GM18508 (cell line): ENCODE results near the gene B4GALT6.
A peak's percentile ranks its signal among the peaks of the same experiment; 100 is the strongest.

Experiments
- ATAC-seq: cut with Tn5 transposase; IDR thresholded peaks from one replicate; pipeline ENCODE4 v1.9.1; 2021; ENCODE audit warnings: moderate number of reproducible peaks; ENCODE audit not compliant: insufficient read depth, unreplicated experiment

Gene B4GALT6

GRCh38 chr18:31661965-31662364 is 22.4 kb downstream of the B4GALT6 start:
- no peak for ATAC-seq

DNA sequence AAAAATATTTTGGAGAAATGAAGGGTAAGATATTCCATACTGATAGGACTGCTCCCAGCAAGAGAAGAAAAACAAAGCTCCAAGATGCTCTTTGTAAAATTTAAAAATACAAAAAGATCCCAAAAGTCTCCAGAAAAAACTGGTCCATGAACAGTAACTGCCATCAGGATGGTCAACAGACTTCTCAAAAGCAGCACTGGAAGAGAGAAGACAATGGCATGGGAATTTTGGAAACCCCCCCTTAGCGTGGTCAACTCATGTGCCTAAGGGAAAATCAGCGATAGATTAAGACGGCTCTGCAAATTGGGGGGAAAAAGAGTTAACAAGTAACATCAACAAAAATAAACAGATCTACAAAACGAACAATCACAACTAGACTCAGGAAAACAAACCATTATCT is 23.6 kb downstream of the B4GALT6 start:
- ATAC-seq, result no peak

DNA sequence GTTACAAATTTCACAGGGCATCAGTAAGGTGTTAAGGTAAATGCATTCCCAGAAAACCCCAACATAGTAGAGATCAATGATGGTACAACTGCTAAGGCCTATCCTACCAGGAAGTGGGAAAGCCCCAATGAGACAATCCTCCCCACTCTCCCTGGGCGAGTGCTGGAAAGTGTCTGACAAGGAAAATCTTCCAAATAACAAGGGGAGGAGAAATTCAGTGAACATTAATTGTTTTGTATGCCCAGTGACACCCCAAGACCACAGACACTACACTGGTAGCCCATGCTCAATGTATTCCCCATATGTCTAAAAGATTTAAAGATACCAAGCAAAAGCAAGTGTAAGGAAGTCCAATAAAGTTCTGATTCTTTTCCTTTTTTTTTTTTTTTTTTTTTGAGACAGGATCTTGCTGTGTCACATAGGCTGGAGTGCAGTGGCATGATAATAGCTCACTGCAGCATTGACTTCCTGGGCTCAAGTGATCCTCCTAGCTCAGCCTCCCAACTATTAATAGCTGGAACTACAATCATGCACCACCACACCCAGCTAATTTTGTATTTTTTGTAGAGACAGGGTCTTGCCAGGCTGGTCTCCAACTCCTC is 24.7 kb downstream of the B4GALT6 start:
- no peak for ATAC-seq

DNA sequence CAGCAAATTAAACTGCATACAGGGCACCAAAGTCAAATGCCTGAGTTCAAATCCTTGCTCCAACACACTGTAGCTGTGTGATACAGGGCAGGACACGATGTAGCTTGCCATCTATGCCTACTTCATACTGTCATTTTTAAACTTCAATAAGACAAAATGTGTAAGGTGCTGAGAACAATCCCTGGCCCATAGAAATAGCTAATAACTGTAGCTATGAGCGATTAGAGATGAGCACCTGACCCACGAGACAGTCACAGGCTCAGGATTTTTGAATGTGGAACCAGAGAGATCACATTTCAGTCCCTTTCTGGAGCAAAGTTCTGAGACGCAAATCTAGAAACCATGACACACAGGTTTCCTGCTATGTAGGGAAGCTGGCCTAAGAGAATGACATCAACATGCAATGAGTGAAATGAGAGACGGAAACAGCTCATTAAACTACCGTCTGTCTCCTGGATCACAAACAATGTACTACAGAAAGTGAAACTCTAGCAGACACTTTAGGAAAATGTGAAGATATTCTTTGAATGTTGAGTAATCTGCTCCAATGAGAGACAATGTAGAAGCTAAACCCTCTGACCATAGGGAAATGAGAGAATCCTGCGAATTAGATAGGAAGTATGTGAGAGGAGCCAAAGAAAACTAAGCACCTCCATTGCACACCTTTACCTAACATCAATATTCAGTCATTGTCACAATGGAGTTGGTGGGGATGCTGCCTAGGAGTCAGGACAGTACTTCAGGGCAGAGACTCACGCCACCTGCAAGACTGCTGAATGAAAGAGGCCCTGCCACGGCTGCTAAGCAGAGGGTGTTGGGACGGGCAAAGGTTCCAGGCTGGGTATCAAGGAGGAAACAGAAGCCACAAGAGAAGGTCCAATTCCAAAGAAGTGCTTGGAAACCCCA is 25.5 kb downstream of the B4GALT6 start:
- ATAC-seq, result peak; percentile 52

DNA sequence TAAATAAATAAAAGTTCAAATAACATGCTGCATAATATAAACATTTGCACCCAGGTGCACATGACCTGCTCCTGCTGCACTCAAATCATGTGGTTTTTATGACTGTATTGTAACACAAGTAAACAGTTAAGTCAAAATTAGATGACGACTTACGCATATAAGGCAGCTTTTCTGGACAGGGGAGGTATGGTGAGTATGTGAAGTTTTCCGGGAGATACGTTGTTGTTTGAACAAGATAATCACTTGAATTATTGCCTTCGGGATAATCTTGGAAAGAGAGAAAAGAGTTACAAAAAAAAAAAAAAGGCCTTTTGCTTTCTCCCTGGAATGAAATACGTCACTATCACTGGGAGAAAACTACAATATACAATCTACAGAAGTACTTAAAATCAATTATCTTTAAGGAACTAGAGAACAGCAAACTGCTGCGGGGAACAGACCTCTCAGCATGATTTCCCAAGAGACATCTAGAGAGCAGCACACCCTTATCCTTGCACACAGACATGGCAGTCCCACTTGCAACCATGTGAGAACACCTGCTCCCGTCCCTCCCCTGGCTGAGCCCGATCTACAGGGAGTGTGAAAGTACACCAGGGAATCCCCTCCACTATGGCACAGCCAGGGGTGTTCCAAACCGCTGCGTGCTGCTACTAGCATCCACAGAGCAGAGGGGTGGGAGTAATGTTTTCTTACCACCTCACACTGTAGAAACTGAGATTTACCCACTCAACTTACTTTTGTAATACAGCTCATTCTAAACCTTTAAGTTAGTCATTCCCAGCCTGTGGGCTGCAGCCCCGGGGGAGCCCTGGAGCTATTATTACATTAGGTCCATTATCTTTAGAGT is 26.3 kb downstream of the B4GALT6 start:
- peak; percentile 73 for ATAC-seq

DNA sequence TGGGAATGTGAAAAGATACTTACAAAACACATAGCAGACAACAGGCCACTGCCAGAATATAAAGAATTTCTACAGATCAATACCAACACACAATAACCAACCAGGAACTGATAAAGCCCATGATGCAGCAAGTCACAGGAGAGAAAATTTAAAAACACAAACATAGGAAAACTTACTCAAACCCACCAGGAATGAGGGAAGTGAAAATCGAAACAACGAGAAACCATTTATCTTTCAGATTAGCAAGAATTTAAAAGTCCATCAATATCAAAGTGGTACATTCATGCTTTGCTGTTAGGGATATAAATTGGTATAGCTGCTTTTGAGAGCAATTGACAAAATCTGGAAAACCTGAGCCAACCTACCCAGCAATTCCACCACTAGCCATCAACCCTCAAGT is 27.6 kb downstream of the B4GALT6 start:
- no peak for ATAC-seq

- no peak for ATAC-seq
These were observed 29.0 kb downstream of the B4GALT6 start for GRCh38 chr18:31655354-31655753.

GRCh38 chr18:31652877-31653276 is 31.5 kb downstream of the B4GALT6 start:
- ATAC-seq, result no peak

DNA sequence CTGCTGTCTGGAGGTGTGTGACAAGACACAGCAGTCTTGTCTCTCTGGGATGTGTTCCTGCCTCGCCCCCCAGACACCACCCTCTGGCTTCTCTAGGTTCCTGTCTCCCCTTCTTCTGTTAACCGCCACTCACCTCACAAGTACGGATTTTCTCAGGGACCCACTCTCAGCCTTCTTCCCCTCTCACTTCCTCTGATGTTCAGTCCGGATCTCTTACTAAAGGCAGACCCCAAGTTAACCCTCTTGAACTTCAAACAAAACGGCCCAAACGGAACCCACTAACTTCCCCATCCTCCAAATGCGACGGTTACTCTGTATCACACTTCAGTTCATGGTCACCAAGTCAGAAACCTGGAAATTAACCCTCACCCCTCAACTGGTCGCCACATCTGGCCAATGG is 32.0 kb downstream of the B4GALT6 start:
- no peak for ATAC-seq

DNA sequence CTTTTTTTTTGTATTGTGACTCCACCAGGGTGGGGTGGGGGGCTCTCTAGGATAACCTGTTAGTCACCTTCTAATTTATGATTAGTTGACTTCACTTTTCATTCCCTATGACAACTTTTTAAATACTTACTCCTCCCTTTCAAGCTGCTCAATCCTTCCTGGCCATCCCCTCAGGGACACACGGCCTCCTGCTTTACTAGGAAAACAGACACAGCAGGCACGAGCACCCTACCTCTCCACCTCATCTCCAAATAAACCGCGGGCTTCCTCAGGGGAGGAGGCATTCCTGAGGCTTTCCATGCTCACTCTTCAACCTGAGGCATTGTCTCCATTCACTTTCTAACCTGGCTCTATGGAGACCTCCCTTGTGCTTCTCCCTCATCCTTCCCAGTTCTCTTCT is 33.0 kb downstream of the B4GALT6 start:
- ATAC-seq, result no peak

DNA sequence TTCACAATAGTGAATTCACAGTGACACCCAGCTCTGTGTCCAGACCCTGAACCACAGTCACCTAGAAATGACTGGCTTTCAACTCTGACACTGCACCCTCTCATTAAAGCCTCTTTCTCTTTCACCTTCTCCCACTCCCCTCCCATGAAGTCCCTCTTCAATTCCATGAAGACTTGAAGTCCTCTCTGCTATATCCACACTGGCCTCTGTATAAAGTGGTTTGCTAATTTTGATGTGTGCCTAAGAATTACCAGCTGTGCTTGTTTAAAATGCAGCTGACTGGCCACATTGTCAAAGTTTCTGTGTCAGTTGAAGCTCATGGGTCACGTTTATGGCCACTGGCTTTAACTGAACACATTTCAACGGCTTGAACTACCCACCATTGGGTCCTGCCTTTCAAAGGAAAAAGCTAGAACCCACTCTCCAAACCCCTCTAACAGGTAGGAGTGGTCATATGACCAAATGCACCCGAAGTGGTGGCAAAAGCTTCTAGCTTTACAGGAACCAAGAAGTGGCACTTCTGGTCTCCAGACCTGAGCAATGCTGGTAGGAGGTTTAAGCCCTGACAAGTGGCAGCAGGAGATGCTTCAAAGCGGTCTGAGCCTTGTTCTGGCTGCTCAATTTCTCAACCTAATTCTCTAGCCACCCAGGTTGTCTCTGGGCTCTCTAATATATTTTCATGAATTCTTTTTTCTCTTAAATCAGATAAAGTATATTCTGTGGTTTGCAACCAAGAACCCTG is 34.2 kb downstream of the B4GALT6 start:
- peak; percentile 35 for ATAC-seq

- ATAC-seq, result no peak
These were observed 34.9 kb downstream of the B4GALT6 start for GRCh38 chr18:31649449-31649848.

DNA sequence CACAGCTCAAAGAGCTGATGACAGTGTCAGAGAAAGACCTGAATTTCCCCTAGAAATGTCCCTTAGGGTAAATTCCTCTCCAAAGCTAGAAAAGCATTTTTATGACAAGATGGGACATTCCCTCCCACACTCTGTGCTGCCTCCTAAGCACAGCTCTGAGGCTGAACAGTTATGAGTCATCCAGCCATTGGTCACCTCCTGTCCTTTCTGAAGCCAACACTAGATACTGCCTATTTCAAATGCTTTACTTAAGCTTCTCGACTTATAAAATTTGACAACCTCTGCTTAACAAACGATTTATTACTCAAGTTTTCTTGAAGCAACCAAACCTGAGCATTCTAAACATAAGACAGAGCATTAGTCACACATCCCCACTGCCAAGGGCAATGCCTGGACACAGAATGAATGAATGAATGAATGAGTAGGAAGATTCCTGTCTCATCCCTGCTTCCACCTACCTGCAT is 35.4 kb downstream of the B4GALT6 start:
- ATAC-seq, result peak; percentile 67

GRCh38 chr18:31648458-31648857 is 35.9 kb downstream of the B4GALT6 start:
- ATAC-seq, result no peak

GRCh38 chr18:31647127-31647753 is 37.1 kb downstream of the B4GALT6 start:
- no peak for ATAC-seq

DNA sequence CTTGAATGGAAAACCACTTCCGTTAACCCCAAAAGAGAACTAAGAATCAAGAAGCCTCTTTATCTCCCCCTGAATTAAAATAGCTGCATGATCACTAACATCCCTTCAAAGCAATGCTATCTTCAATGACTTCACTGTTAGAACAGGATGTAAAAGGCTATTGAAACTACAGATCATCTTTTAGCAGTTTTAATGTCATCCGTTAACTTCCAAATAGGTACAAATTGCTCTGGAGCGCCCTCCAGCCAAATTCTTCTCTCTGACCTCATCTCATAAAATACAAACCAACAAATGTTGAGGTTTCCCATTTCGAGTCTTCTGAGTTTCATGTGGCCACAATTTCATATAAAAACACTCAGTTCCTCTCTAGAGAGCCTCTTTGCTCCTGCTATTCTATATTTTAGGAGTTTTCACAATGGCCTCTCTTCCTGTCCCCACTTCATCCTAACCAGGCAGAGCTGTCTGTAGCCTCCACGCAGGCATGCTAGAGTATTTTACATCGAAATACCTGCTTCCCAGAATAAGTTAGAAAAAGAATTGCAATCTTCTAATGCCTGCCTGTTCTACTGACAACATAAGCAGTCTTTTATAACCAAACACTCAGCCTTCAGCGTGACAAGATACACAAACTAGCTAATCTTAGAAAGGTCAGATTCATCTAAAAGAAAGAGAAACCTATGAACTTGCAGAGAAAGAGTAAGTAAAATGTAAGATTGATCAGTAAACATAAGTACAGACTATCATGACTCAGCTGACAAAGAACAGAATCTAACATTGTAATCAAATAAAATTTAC is 37.9 kb downstream of the B4GALT6 start:
- ATAC-seq, result no peak

GRCh38 chr18:31645411-31645810 is 39.0 kb downstream of the B4GALT6 start:
- no peak for ATAC-seq

- no peak for ATAC-seq
These were observed 41.4 kb downstream of the B4GALT6 start for GRCh38 chr18:31643003-31643402.

GRCh38 chr18:31637445-31637844 is 46.9 kb downstream of the B4GALT6 start:
- no peak for ATAC-seq
